Endothelial cell of umbilical vein (primary cell): Measurements from ENCODE around the gene TRIM41. TPM values are rescaled to one million over a fixed set of nuclear protein-coding genes. Genes with fewer than 3 reads are reported as not detected.
A peak's percentile ranks its signal among the peaks of the same experiment; 100 is the strongest.

Experiments used
- BruUV-seq: library from RNA; stranded (reverse); fragments of 400-500 nt; replicated peaks from 2 replicates; lab custom pipeline; 2021; lab: Mats Ljungman, UMichigan
- CTCF ChIA-PET: fragments of 300-600, 350-600 bp; sonication (Branson Sonifier 250); formaldehyde crosslinking; loops from one replicate; lab custom pipeline; 2021; ENCODE audit warnings: antibody characterized with exemption, inconsistent platforms; lab: Charles Lee
- POLR2A ChIA-PET: fragments of 300-600, 350-600 bp; sonication (Branson Sonifier 250); formaldehyde crosslinking; loops from one replicate; lab custom pipeline; 2021; ENCODE audit warnings: antibody characterized with exemption, inconsistent platforms; lab: Charles Lee
- DNase-seq: peaks from one replicate; pipeline ENCODE4 v3.0.0-alpha.2; 2011; ENCODE audit warnings: low read depth, low spot score
- FAIRE-seq: peaks from 2 replicates; lab custom pipeline; 2011; peaks lifted over from hg19 to GRCh38; lab: Jason Lieb, UNC
- H2AFZ ChIP-seq: 2 replicates; pipeline ENCODE4 v1.6.0; 2012; ENCODE audit warnings: low read depth, low read length, control low read depth, inconsistent platforms
- H3K27ac ChIP-seq: 2 replicates; pipeline ENCODE4 v1.5.1; 2011; ENCODE audit warnings: low read depth, mild to moderate bottlenecking, control low read depth, low read length, moderate library complexity; ENCODE audit not compliant: insufficient read depth
- H3K27me3 ChIP-seq, 2 experiments: 2 replicates each; pipeline versions ENCODE4 v1.6.0 to v1.6.1; 2011; ENCODE audit warnings: low read length in 2 of 2, mixed read lengths in 1 of 2; ENCODE audit not compliant: control insufficient read depth in 2 of 2, insufficient read depth in 2 of 2
- H3K36me3 ChIP-seq, 2 experiments: 2 replicates in 1 of 2; 3 replicates in 1 of 2; pipeline ENCODE4 v1.5.1; 2011; ENCODE audit warnings: low read length in 2 of 2, mild to moderate bottlenecking in 1 of 2, moderate library complexity in 1 of 2; ENCODE audit not compliant: control insufficient read depth in 2 of 2, insufficient read depth in 2 of 2; ENCODE audit errors: extremely low read depth in 1 of 2
- H3K4me1 ChIP-seq: 3 replicates; pipeline ENCODE4 v1.5.1; 2011; ENCODE audit warnings: mild to moderate bottlenecking, low read length; ENCODE audit not compliant: control insufficient read depth, insufficient read depth; ENCODE audit errors: extremely low read depth
- H3K4me2 ChIP-seq: 2 replicates; pipeline ENCODE4 v1.6.1; 2011; ENCODE audit warnings: low read length, control low read depth, mixed read lengths; ENCODE audit not compliant: insufficient read depth
- H3K4me3 ChIP-seq, 3 experiments: fragments of 200-600 bp in 1 of 3; sonication (generic), shearing (Covaris generic) in 1 of 3; replicated peaks in 1 of 3; 2 replicates each; pipeline ENCODE4 v1.5.1; 2011 to 2016; ENCODE audit warnings: control low read depth in 3 of 3, low read length in 3 of 3, mild to moderate bottlenecking in 2 of 3, inconsistent platforms in 1 of 3, low read depth in 1 of 3, moderate library complexity in 1 of 3; ENCODE audit not compliant: insufficient read depth in 1 of 3
- H3K79me2 ChIP-seq: 2 replicates; pipeline ENCODE4 v1.6.0; 2012; ENCODE audit warnings: low read length, inconsistent platforms; ENCODE audit not compliant: control insufficient read depth, insufficient read depth
- H3K9ac ChIP-seq: replicated peaks from 2 replicates; pipeline ENCODE3; 2011; ENCODE audit warnings: low read length, control low read depth; ENCODE audit not compliant: insufficient read depth; ENCODE audit errors: extremely low read depth
- H3K9me1 ChIP-seq: replicated peaks from 3 replicates; pipeline ENCODE4 v1.6.0; 2011; ENCODE audit warnings: mild to moderate bottlenecking, low read length; ENCODE audit not compliant: control insufficient read depth, insufficient read depth; ENCODE audit errors: extremely low read depth
- H3K9me3 ChIP-seq: replicated peaks from 2 replicates; pipeline ENCODE4 v1.5.1; 2012; ENCODE audit warnings: low read length, inconsistent platforms; ENCODE audit not compliant: control insufficient read depth, insufficient read depth
- H4K20me1 ChIP-seq: replicated peaks from 2 replicates; pipeline ENCODE3; 2011; ENCODE audit warnings: mild to moderate bottlenecking, low read length; ENCODE audit not compliant: control insufficient read depth, insufficient read depth; ENCODE audit errors: extremely low read depth
- CTCF ChIP-seq, 2 donors: IDR thresholded peaks; 1 replicate in 1 of 2; 2 replicates in 1 of 2; pipeline ENCODE4 v1.5.1; 2011; ENCODE audit warnings: low read length in 2 of 2, mild to moderate bottlenecking in 2 of 2, moderate library complexity in 2 of 2, control low read depth in 1 of 2, inconsistent platforms in 1 of 2, low read depth in 1 of 2; ENCODE audit not compliant: insufficient read depth in 1 of 2; ENCODE audit errors: extremely low read depth in 1 of 2
- GATA2 ChIP-seq: IDR thresholded peaks from 2 replicates; pipeline ENCODE4 v1.7.0; 2011; ENCODE audit warnings: low read depth, mild to moderate bottlenecking, moderate library complexity, mixed read lengths, low read length; ENCODE audit not compliant: insufficient read length, insufficient read depth
- MAX ChIP-seq: IDR thresholded peaks from 2 replicates; pipeline ENCODE4 v1.6.1; 2011; ENCODE audit not compliant: insufficient read depth, insufficient read length
- MYC ChIP-seq: IDR thresholded peaks from one replicate; pipeline ENCODE4 v1.6.1; 2011; ENCODE audit warnings: mild to moderate bottlenecking, low read depth, low read length
- POLR2A ChIP-seq: IDR thresholded peaks from 2 replicates; pipeline ENCODE4 v1.6.1; 2012; ENCODE audit warnings: low read depth, mild to moderate bottlenecking, control low read depth, low read length
- POLR2AphosphoS5 ChIP-seq: IDR thresholded peaks from 2 replicates; pipeline ENCODE4 v1.6.1; 2012; ENCODE audit warnings: low read depth, mild to moderate bottlenecking, control low read depth, low read length, moderate library complexity; ENCODE audit not compliant: insufficient read depth
- dilution Hi-C: fragments of 300-500 bp; cut with MboI; formaldehyde crosslinking; loops from one replicate; pipeline ENCODE4 v1.15.0; 2019; ENCODE audit warnings: low sequenced_read_pairs; ENCODE audit not compliant: extremely low pct_ligation_motif_present
- intact Hi-C: fragments of 100-400 bp; cut with micrococcal nuclease; formaldehyde crosslinking; loops from one replicate; pipeline ENCODE4 v1.10.0; 2022
- polyA plus RNA-seq, 4 experiments: library from polyadenylated mRNA; depleted of rRNA in 3 of 4; stranded (reverse) in 3 of 4; unstranded in 1 of 4; fragments of >200 nt; gene quantifications; 2 replicates each; pipeline versions ENCODE4 v1.2.1 to v1.2.3, GENCODE V29; 2011 to 2012; ENCODE audit warnings: missing spikeins in 1 of 4
- total RNA-seq: library from RNA; stranded (reverse); gene quantifications from 2 replicates; pipeline ENCODE4 v1.2.3, GENCODE V29; 2021

The TRIM41 gene
- total and polyA plus RNA-seq, 2 donors (not counting 3 experiments of a cell fraction or from before 2014, with no cell fraction given), result 11.2 to 19.9 TPM

- no peaks in the 10 kb centered on the region for H3K9me1 ChIP-seq
- no peaks in the 10 kb centered on the region for H3K9me3 ChIP-seq
- peak overlapping the region; percentile 60 for H3K27ac ChIP-seq
- H3K9ac ChIP-seq, result peak overlapping the region; percentile 46
- H4K20me1 ChIP-seq, result no peaks in the 10 kb centered on the region
- peak overlapping the region; percentile 47 for H3K4me2 ChIP-seq
- peaks cover 0 to 2% of the 10 kb centered on the region in 2 experiments for H3K27me3 ChIP-seq
- DNase-seq (peak; percentile 93), FAIRE-seq (peak; percentile 97)
- TF ChIP-seq POLR2AphosphoS5, result peak; percentile 37
- TF ChIP-seq GATA2, result peak; percentile 49
- no peak for TF ChIP-seq CTCF (IDR thresholded peaks at IDR 0.05; ENCODE audit: extremely low read depth in 1 of 2, insufficient read depth in 1 of 2, low read depth in 1 of 2, low read length in 2 of 2)
- no peak for TF ChIP-seq MYC
- peak; percentile 52 for TF ChIP-seq POLR2A
- no peak for TF ChIP-seq MAX
- POLR2A ChIA-PET, result interaction anchor here (0.7 to 1.7 kb wide), 5 partner anchors 15 to 37 kb away, joined by 4 to 11 read pairs (median 6); partner anchors contain the start of gene RACK1
- intact Hi-C loops, result loop anchor here (1.0 to 10.0 kb wide), 4 partner anchors 11 to 1653 kb away; partner anchors contain the start of genes RACK1 and RUFY1
- no TSS peak for BruUV-seq
- H2AFZ ChIP-seq, result peak overlapping the region; percentile 71
- no peaks in the 10 kb centered on the region for H3K36me3 ChIP-seq
- H3K4me1 ChIP-seq, result peaks cover 12% of the 10 kb centered on the region
- CTCF ChIA-PET, result interaction anchor here (0.9 to 8.0 kb wide), 6 partner anchors 9 to 66 kb away, joined by 3 to 95 read pairs (median 6); no protein-coding TSS in a partner anchor
- peak overlapping the region; percentile 37 to 62 (median 40) for H3K4me3 ChIP-seq
- H3K79me2 ChIP-seq, result no peaks in the 10 kb centered on the region
- dilution Hi-C loops, result no loop called here
These were observed 15.7 kb upstream of the TRIM41 start for GRCh38 chr5:181207214-181207959.
